ENCODE data around the gene OTUD5.

OTUD5 gene

GRCh38 chrX:48966796-48967579, 9.6 kb upstream of the OTUD5 start:
- no peak overlapping the region for H3K27ac ChIP-seq
- POLR2A ChIA-PET (ENCODE audit: low non-redundant PET) = no interaction called here
- TF ChIP-seq CTCF (conservative IDR thresholded peaks at IDR 0.05; ENCODE audit: low read depth) = no peak
- no peak for DNase-seq (ENCODE audit: low spot score)
- CTCF ChIA-PET = interaction anchor here (0.6 to 0.7 kb wide), 2 partner anchors 27 to 1019 kb away, joined by 4 to 6 read pairs; no protein-coding TSS in a partner anchor

GRCh38 chrX:48965959-48966358, 8.6 kb upstream of the OTUD5 start:
- CTCF ChIA-PET = interaction anchor here (0.6 kb wide), 2 partner anchors 28 to 51 kb away, joined by 3 to 4 read pairs; no protein-coding TSS in a partner anchor
- H3K27ac ChIP-seq = no peak overlapping the region
- POLR2A ChIA-PET (ENCODE audit: low non-redundant PET) = no interaction called here
- no peak for DNase-seq (ENCODE audit: low spot score)
- TF ChIP-seq CTCF (conservative IDR thresholded peaks at IDR 0.05; ENCODE audit: low read depth) = no peak

- CTCF ChIA-PET = no interaction called here
- TF ChIP-seq CTCF (conservative IDR thresholded peaks at IDR 0.05; ENCODE audit: low read depth) = no peak
- no peak for DNase-seq (ENCODE audit: low spot score)
- H3K27ac ChIP-seq = no peak overlapping the region
- POLR2A ChIA-PET (ENCODE audit: low non-redundant PET) = no interaction called here
Measured at GRCh38 chrX:48961585-48962091, 4.2 kb upstream of the OTUD5 start.

GRCh38 chrX:48960291-48960690, 2.9 kb upstream of the OTUD5 start:
- H3K27ac ChIP-seq = no peak overlapping the region
- ChIA-PET POLR2A (ENCODE audit: low non-redundant PET) (no interaction called here), CTCF (no interaction called here)
- no peak for DNase-seq (ENCODE audit: low spot score)
- no peak for TF ChIP-seq CTCF (conservative IDR thresholded peaks at IDR 0.05; ENCODE audit: low read depth)

GRCh38 chrX:48958635-48959094, 1.3 kb upstream of the OTUD5 start:
- DNase-seq (ENCODE audit: low spot score) = no peak
- ChIA-PET POLR2A (ENCODE audit: low non-redundant PET) (interaction anchor here (0.5 to 0.7 kb wide), 2 partner anchors 61 to 83 kb away, joined by 3 read pairs; partner anchors contain the start of gene TIMM17B), CTCF (interaction anchor here (0.8 to 1.3 kb wide), 2 partner anchors 14 to 207 kb away, joined by 5 read pairs; partner anchors contain the start of gene KCND1)
- TF ChIP-seq CTCF (conservative IDR thresholded peaks at IDR 0.05; ENCODE audit: low read depth) = no peak
- peak overlapping the region; percentile 93 for H3K27ac ChIP-seq

- DNase-seq (ENCODE audit: low spot score) = peak; percentile 95
- ChIA-PET CTCF (interaction anchor here (1.3 kb wide), 1 partner anchor 14 kb away, joined by 5 read pairs; the partner anchor contains the start of gene KCND1), POLR2A (ENCODE audit: low non-redundant PET) (interaction anchor here (0.5 to 0.7 kb wide), 2 partner anchors 84 to 278 kb away, joined by 3 read pairs; no protein-coding TSS in a partner anchor)
- peak overlapping the region; percentile 93 for H3K27ac ChIP-seq
- no peak for TF ChIP-seq CTCF (conservative IDR thresholded peaks at IDR 0.05; ENCODE audit: low read depth)
Measured at GRCh38 chrX:48957827-48958634, 624 bp upstream of the OTUD5 start.

Data from RWPE1 (cell line).